Panc1 (cell line): ENCODE results near the gene PAOX. TPM values are rescaled to one million over a fixed set of nuclear protein-coding genes. Genes with fewer than 3 reads are reported as not detected.

Experiments
- ATAC-seq: fragments of 200-7000 bp; cut with Tn5 transposase; 2 replicates; pipeline ENCODE4 v1.9.1; 2020; ENCODE audit warnings: mild to moderate bottlenecking, moderate library complexity
- BruUV-seq: library from RNA; stranded (reverse); fragments of 400-500 nt; replicated peaks from 2 replicates; lab custom pipeline; 2021; lab: Mats Ljungman, UMichigan
- CTCF ChIA-PET: fragments of 300-600 bp; sonication (Branson Sonifier 250); formaldehyde crosslinking; loops from one replicate; lab custom pipeline; 2022; ENCODE audit warnings: antibody characterized with exemption; lab: Charles Lee
- POLR2A ChIA-PET: fragments of 300-600 bp; sonication (Branson Sonifier 250); formaldehyde crosslinking; loops from one replicate; lab custom pipeline; 2022; ENCODE audit warnings: antibody characterized with exemption; lab: Charles Lee
- DNase-seq: peaks from one replicate; pipeline ENCODE4 v3.0.0-alpha.2; 2010; ENCODE audit warnings: low read depth, low spot score
- H3K27ac ChIP-seq: 2 replicates; pipeline ENCODE4 v1.5.1; 2011; ENCODE audit warnings: mild to moderate bottlenecking, low read length, inconsistent platforms
- H3K27me3 ChIP-seq: fragments of 200-500 bp; sonication (Bioruptor generic); 2 replicates; pipeline ENCODE4 v1.6.0; 2014; ENCODE audit warnings: low read length, inconsistent platforms; ENCODE audit not compliant: control insufficient read depth, insufficient read depth
- H3K36me3 ChIP-seq: fragments of 200-500 bp; sonication (Bioruptor generic); 2 replicates; pipeline ENCODE4 v1.5.1; 2014; ENCODE audit warnings: inconsistent platforms, mild to moderate bottlenecking, low read length, moderate library complexity; ENCODE audit not compliant: control insufficient read depth, insufficient read depth
- H3K4me1 ChIP-seq: 2 replicates; pipeline ENCODE4 v1.5.1; 2011; ENCODE audit warnings: inconsistent platforms, mild to moderate bottlenecking, low read length, moderate library complexity; ENCODE audit not compliant: control insufficient read depth, insufficient read depth
- H3K4me3 ChIP-seq, 2 experiments: 2 replicates each; pipeline ENCODE4 v1.5.1; 2011 to 2012; ENCODE audit warnings: low read depth in 2 of 2, low read length in 2 of 2, mild to moderate bottlenecking in 2 of 2, inconsistent platforms in 1 of 2, moderate library complexity in 1 of 2
- H3K9me3 ChIP-seq: fragments of 200-500 bp; sonication (Bioruptor generic); 2 replicates; pipeline ENCODE4 v1.5.1; 2014; ENCODE audit warnings: low read depth, mild to moderate bottlenecking, inconsistent platforms, low read length, moderate library complexity; ENCODE audit not compliant: control insufficient read depth, insufficient read depth
- CTCF ChIP-seq: fragments of 450-650 bp; IDR thresholded peaks from 2 replicates; pipeline ENCODE4 v1.5.1; 2017; ENCODE audit warnings: mild to moderate bottlenecking
- POLR2AphosphoS5 ChIP-seq: IDR thresholded peaks from 2 replicates; pipeline ENCODE4 v1.6.1; 2012; ENCODE audit warnings: mild to moderate bottlenecking, low read depth, low read length, moderate library complexity
- SIN3A ChIP-seq: IDR thresholded peaks from 2 replicates; pipeline ENCODE4 v1.6.1; 2012; ENCODE audit warnings: low read depth, mild to moderate bottlenecking, low read length, moderate library complexity, borderline replicate concordance; ENCODE audit not compliant: insufficient read depth
- TCF7L2 ChIP-seq: IDR thresholded peaks from 2 replicates; pipeline ENCODE4 v1.6.1; 2011; ENCODE audit warnings: mild to moderate bottlenecking, low read depth, low read length, inconsistent platforms
- in situ Hi-C: cut with HindIII; loops from 2 replicates; pipeline ENCODE4 v1.10.0; 2016; ENCODE audit warnings: low sequenced_read_pairs, low pct_unique_long_range_greater_than_20kb
- intact Hi-C: fragments of 100-400 bp; cut with micrococcal nuclease; formaldehyde crosslinking; loops from one replicate; pipeline ENCODE4 v1.10.0; 2022; ENCODE audit not compliant: unreplicated experiment
- total RNA-seq: library from RNA; stranded (reverse); gene quantifications from one replicate; pipeline ENCODE4 v1.2.1, GENCODE V29; 2021; ENCODE audit not compliant: unreplicated experiment
- TF ChIP-seq, protein P1 (sequence below), 2 experiments: IDR thresholded peaks; 2 replicates each; pipeline ENCODE4 v1.6.1; 2011 to 2012; ENCODE audit warnings: low read depth in 2 of 2, control low read depth in 1 of 2, low read length in 1 of 2, mild to moderate bottlenecking in 1 of 2, moderate library complexity in 1 of 2; ENCODE audit not compliant: insufficient read depth in 1 of 2

The PAOX gene
- total RNA-seq, 1 experiment from 2014 or later: 9.3 TPM

DNA sequence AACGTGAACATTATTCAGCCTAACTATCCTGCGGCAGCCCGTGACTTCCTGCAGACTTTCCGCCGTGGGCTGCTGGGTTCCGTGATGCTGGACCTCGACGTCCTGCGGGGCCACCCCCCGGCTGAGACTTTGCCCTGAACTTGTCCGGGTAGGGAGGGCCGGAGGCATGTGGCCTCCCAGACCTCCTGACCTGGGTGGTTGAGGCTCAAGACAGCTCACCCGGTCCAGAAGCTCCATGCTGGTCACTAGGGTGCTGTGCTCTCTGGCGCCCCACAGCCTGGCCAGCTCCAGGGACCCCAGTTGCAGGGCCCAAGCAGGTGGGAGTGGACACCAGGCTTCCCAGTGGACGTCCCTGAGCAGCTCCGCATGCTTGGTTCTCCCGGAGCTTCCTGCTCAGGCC is 41.0 kb downstream of the PAOX start:
- BruUV-seq: no TSS peak
- intact Hi-C loops (no loop called here), in situ Hi-C loops (no loop called here)
- Histone ChIP-seq H3K27ac (no peak overlapping the region), H3K36me3 (no peaks in the 10 kb centered on the region), H3K4me3 (no peak overlapping the region), H3K9me3 (no peaks in the 10 kb centered on the region), H3K27me3 (no peaks in the 10 kb centered on the region), H3K4me1 (peaks cover 21% of the 10 kb centered on the region)
- DNase-seq (no peak), ATAC-seq (no peak)
- CTCF ChIA-PET: no interaction called here
- POLR2A ChIA-PET: interaction anchor here (0.6 kb wide), 2 partner anchors 39 to 62 kb away, joined by 3 to 5 read pairs; partner anchors contain the start of gene FUOM
- TF ChIP-seq CTCF (no peak), TCF7L2 (no peak), POLR2AphosphoS5 (no peak), SIN3A (no peak)
- TF ChIP-seq, protein P1, sequence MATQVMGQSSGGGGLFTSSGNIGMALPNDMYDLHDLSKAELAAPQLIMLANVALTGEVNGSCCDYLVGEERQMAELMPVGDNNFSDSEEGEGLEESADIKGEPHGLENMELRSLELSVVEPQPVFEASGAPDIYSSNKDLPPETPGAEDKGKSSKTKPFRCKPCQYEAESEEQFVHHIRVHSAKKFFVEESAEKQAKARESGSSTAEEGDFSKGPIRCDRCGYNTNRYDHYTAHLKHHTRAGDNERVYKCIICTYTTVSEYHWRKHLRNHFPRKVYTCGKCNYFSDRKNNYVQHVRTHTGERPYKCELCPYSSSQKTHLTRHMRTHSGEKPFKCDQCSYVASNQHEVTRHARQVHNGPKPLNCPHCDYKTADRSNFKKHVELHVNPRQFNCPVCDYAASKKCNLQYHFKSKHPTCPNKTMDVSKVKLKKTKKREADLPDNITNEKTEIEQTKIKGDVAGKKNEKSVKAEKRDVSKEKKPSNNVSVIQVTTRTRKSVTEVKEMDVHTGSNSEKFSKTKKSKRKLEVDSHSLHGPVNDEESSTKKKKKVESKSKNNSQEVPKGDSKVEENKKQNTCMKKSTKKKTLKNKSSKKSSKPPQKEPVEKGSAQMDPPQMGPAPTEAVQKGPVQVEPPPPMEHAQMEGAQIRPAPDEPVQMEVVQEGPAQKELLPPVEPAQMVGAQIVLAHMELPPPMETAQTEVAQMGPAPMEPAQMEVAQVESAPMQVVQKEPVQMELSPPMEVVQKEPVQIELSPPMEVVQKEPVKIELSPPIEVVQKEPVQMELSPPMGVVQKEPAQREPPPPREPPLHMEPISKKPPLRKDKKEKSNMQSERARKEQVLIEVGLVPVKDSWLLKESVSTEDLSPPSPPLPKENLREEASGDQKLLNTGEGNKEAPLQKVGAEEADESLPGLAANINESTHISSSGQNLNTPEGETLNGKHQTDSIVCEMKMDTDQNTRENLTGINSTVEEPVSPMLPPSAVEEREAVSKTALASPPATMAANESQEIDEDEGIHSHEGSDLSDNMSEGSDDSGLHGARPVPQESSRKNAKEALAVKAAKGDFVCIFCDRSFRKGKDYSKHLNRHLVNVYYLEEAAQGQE (IDR thresholded peaks at IDR 0.05; ENCODE audit: insufficient read depth in 1 of 2, low read depth in 2 of 2, low read length in 1 of 2): no peak

DNA sequence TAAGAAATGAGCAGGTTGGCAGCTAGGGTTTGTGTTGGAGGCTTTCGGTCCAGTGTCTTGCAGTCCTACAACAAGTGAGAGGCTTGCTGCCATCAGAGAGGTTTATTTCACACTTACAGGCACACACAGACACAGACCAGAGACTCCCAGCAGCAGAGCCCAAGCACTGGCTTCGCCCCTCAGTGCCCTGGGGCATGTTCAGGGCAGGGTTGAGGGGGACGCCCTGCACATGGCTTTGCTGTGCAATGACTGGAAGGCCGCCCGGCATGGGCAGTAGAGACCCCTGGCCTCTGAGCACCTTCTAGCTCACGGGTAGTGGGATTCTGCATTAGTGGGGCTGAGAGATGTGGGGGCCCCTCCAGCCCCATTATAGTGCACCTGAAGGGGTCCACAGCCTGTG is 41.5 kb downstream of the PAOX start:
- POLR2A ChIA-PET: no interaction called here
- DNase-seq: no peak
- Histone ChIP-seq H3K4me3 (no peak overlapping the region), H3K27me3 (no peaks in the 10 kb centered on the region), H3K27ac (no peak overlapping the region), H3K9me3 (no peaks in the 10 kb centered on the region), H3K36me3 (no peaks in the 10 kb centered on the region), H3K4me1 (peaks cover 21% of the 10 kb centered on the region)
- intact Hi-C loops (no loop called here), in situ Hi-C loops (no loop called here)
- CTCF ChIA-PET: no interaction called here
- ATAC-seq: no peak
- TF ChIP-seq CTCF (no peak), TCF7L2 (no peak), SIN3A (no peak), POLR2AphosphoS5 (no peak)
- TF ChIP-seq, protein P1 (IDR thresholded peaks at IDR 0.05; ENCODE audit: insufficient read depth in 1 of 2, low read depth in 2 of 2, low read length in 1 of 2): no peak
- BruUV-seq: no TSS peak
